SK-N-SH treated with all-trans-retinoic acid at 6 μM for 48 hours (cell line): ENCODE results near the gene RPRD2.
A peak's percentile ranks its signal among the peaks of the same experiment; 100 is the strongest.

Experiments used
- ISL1 ChIP-seq: fragments of 250-450 bp; sonication (Bioruptor Pico); IDR thresholded peaks from 2 replicates; pipeline ENCODE4 v2.1.2; 2022; ENCODE audit warnings: mild to moderate bottlenecking, moderate library complexity
- RARB ChIP-seq: fragments of 250-450 bp; sonication (Bioruptor Pico); IDR thresholded peaks from 2 replicates; pipeline ENCODE4 v1.8.0; 2021; ENCODE audit warnings: mild to moderate bottlenecking, moderate library complexity
- SNAI2 ChIP-seq: fragments of 250-450 bp; sonication (Bioruptor Pico); IDR thresholded peaks from 2 replicates; pipeline ENCODE4 v1.5.0; 2020; ENCODE audit warnings: mild to moderate bottlenecking, moderate library complexity
- ZC3H10 ChIP-seq: fragments of 250-450 bp; sonication (Bioruptor Pico); IDR thresholded peaks from 2 replicates; pipeline ENCODE4 v1.5.1; 2021; ENCODE audit warnings: mild to moderate bottlenecking, moderate library complexity
- ZFP3 ChIP-seq: fragments of 250-450 bp; sonication (Bioruptor Pico); IDR thresholded peaks from 2 replicates; pipeline ENCODE4 v1.5.0; 2020; ENCODE audit warnings: mild to moderate bottlenecking, moderate library complexity

DNA sequence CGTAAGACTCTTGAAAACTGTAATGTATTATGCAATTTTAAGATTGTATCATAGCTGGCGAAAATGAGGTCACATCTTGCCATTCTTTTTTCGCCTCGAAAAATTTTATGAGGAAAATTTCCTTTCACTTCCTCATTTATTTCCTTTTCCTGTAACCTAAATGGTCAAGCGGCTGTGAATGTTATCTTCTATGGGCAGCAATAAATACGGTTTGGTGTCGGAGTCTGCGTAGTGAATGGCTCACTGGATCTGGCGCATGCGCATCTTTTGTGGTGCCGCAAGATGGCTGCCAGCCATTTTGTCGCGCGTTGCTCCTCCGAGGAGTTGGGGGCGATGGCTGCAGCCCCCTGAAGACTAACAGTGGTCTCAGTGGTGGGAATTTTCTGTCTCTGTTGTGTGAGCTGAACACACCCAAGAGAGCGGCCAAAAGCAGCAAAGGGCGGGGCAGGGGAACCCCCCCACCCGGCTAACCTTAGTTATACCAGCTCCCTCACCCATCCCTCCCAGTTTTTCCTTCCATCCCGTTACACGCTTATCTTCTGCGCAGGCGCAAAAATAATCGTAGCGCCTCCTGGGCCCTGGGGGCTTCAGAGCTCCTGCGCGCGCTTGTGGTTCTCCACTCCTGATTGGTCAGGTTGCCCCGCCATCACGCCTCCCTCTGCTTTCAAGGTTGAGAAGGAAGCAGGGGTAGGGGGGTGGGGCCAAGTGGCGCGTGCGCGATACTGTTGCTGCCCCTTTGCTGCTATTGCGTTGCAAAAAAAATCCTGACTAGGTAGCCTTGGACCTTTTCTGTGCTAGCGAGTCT is at the start of gene RPRD2:
- TF ChIP-seq ZFP3 (CRISPR knock-in tag) = 0 out of 2 replicates have a peak, but pooled peaks have one; percentile 15
- peak; percentile 82 for TF ChIP-seq ZC3H10
- no peak for TF ChIP-seq ISL1 (CRISPR knock-in tag)
- TF ChIP-seq SNAI2 (CRISPR knock-in tag) = no peak
- peak; percentile 59; the same call in 1 of the 2 replicates for TF ChIP-seq RARB (CRISPR knock-in tag)
